HG03060 (cell line): ENCODE data around the gene STXBP3.

ENCODE experiments used
- ATAC-seq: cut with Tn5 transposase; IDR thresholded peaks from one replicate; pipeline ENCODE4 v1.9.1; 2021; ENCODE audit warnings: low read depth, moderate number of reproducible peaks; ENCODE audit not compliant: unreplicated experiment

The STXBP3 gene

GRCh38 chr1:108792420-108792819 lies 45.9 kb downstream of the STXBP3 start:
- ATAC-seq, result no peak

DNA sequence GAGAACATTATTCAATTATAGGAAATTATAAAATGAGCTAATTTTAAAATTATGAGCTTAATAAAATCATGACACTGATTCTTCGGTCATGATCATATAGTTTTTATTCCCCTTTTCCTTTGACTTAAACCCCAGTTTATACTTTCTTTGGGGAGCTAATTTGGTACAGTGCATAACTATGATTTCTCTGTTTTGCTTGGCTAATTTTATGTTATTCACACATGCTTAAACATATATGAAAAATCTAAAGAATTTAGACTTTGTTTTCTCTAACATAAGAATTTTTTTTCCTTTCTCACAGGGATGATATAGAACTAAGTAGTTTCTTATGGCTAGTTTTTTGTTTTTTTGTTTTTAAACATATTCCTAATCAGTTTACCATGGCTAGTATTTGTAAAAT lies 52.5 kb downstream of the STXBP3 start:
- no peak for ATAC-seq

DNA sequence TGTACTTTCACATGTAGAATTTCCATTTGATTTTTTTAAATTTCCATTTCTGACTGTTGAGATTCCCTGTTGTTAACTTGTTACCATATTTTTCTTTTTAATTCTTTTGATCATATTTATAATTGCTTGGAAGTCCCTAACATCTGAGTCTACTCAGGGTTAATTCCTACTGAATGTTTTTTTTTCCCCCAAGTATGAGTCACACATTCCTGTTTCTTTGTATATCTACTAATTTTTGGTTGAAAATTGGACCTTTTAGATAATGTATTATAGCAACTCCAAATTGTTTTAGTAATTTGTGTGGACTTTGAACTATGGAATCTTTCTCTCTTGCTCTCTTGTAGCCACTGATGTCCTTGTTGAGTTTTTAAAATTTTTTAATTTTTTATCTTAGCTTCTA lies 54.6 kb downstream of the STXBP3 start:
- no peak for ATAC-seq

DNA sequence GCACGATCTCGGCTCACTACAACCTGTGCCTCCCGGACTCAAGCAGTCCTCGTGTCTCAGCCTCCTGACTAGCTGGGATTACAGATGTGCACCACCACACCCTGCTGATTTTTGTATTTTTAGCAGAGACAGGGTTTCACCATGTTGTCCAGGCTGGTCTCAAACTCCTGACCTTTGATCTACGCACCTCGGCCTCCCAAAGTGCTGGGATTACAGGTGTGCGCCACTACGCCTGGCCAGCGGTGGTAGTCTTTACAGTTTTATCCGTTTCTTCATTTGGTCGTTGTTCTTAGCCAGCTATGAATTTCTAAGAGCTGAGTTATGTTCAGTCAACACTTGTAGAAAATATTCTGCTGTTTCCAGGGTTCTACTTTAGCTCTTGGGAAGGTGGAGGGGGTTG lies 57.1 kb downstream of the STXBP3 start:
- no peak for ATAC-seq

GRCh38 chr1:108808438-108808837 lies 62.0 kb downstream of the STXBP3 start:
- no peak for ATAC-seq

DNA sequence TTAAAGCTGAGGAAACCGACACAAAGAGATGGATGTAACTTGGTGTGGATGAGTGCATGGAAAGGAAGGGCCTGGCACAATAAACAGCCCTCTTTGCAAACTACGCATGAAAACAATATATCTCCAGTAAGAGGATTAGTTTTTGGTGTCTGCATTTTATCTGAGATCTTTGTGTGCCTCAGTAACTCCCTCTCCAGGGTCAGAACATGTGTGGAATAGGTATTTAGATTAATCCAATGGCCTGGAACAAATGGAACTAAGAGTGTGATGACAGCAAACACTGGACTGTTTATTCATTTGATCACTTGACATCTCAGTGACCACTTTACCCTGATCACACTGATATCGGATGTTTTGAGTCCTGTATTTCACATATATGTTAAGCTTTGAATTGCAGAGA lies 65.1 kb downstream of the STXBP3 start:
- no peak for ATAC-seq

- no peak for ATAC-seq
These were observed 66.9 kb downstream of the STXBP3 start for GRCh38 chr1:108813326-108813725.

DNA sequence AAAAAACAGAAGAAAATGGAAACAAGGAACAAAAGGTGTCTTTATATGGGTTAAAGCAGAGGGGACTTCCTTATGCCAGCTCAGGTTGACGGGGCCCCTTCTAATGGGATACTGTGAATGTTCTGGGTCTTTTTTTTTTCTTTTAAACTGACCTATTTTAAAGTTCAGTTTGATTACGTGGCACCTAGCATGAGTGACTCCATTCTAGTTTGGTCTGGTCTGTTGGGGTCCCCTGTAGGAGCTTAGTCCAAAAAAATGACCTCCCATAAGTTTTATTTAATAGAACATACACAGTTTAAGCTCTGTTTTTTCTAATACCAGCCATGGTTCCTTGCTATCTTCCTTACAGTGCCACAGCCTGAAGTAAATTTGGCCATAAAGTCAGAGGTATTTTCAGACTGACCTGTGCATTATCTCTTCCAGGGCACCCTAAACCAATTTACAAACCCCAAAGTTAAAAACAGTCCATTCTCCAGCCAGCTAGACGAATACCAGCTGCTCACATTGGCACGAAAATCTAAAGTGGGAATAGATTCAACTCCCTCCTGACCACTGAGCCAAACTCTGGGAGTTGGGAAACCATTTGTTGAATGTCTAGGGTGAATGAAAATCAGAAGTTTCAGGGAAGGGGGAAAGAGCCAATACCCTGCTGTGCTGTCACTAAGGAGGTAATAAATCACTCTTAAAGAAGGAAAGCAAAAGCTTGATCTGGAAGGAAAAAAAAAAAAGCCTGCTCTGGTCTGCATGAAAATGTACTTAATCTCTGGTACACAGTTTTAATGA lies 68.1 kb downstream of the STXBP3 start:
- no peak for ATAC-seq

DNA sequence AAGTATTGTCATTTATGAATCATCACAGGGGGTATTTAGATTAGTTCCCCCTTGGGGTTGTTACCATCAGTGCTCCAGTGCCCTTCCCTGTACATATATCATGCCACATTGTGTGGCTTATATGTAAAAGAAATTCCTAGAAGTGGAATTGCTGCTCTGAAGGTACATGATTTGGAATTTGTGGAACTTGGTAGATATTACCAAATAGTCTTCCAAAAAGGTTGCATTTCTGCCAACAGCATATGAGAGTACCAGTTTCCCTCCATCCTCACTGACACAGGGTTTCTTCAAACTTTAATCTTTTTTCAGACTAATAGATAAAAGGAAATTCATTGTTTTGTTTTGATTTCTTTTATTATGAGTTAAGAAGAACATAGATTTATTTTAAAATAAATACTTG lies 69.1 kb downstream of the STXBP3 start:
- no peak for ATAC-seq

DNA sequence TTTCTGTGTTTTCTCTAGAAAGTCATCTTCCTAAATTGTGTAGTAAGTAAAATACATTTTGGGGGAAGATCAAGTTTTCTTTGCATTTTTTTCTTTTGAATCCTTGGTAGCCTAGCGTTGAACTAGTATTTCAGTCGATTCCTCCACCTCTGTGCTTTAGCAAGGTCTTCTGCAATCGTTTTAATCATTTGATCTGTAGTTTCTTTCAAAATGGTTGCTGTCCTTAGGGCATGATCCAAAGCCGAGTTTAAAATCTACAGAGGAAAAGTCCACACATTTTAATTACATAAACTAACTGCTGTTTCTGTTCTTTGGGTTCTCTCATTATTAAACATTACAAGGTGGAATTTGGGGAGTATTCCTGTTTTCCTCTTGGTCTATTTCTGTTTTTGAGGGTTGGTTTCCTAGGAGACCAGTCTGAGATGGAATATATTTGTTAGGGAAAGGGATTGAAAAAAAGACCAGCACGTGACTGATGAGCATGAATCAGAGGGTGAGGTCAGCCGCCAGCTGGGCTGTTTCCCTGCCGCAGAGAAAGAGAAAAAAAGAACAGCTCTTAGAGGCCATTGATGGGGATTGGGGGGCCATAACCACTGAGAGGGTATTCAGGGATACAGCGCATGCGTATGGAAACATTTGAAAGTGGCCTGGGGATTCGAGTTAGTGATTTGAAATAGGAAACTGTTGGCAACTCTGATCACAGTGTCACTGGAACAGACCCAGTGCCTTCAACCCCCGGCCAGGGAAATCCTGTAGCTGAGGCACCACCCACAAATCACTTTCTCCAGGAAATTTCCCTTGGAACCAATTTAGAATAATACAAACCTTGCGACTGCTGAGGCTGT lies 69.8 kb downstream of the STXBP3 start:
- no peak for ATAC-seq

GRCh38 chr1:108817016-108817415 lies 70.5 kb downstream of the STXBP3 start:
- ATAC-seq, result no peak

DNA sequence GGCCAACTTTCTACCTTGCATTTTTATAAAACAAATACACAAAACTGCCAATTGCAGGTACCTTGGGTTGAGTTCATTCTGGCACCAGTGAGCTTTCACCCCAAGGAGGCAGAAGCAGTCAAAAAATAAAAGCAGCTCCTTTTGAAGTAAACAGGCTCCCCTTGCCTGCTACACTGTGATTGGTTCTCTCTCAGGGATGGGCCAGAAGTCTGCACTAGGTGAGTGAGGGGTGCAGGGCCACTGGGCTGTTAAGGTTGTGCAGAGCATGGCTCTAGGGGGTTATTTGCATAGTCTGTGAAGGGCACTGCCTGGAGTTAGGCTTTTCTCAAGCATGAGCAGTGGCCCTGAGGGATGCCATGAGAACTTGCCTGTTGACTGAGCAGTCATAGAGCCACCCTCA lies 71.3 kb downstream of the STXBP3 start:
- ATAC-seq, result no peak

- no peak for ATAC-seq
These were observed 73.4 kb downstream of the STXBP3 start for GRCh38 chr1:108819878-108820277.

DNA sequence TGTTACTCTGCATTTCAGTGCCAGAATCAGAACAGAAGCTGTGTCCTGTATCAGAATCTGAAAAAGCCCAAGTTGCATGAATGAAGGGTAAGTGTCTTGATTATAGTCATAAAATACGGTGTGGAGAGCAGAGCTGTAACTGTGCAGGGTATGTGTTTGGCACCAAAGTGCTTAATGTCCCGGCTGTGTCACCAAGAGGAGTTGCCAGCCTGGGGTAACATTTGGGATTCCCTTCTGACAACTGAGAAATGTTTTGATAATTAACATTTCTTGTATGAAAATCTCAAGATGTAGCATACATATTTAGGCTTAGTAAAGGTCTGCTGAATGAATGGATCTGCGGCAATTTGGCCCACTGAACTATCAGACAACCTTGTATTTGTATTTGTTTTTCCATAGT lies 77.2 kb downstream of the STXBP3 start:
- no peak for ATAC-seq

DNA sequence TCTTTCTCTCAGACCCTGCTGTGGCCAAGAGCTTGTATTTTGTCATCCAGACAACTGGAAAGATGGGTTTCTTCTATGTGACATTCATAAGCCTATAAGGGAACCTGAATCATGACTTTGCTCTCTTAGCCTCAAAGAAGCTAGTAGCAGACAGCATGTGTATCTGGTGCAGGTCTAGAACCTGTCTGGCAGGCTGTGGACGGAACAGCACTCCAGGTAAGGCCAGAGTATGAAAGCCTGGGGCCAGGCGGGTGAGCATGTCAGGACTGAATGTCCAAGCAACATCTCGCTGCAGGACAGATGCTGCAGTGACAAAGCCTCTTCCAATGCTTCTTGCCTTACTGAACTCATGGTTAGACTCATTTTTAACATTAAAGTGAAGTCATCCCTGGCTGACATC lies 77.6 kb downstream of the STXBP3 start:
- ATAC-seq, result no peak

GRCh38 chr1:108826081-108826635 lies 79.7 kb downstream of the STXBP3 start:
- ATAC-seq, result no peak

- no peak for ATAC-seq
These were observed 81.8 kb downstream of the STXBP3 start for GRCh38 chr1:108828074-108828961.

GRCh38 chr1:108829498-108829916 lies 83.0 kb downstream of the STXBP3 start:
- ATAC-seq, result no peak

GRCh38 chr1:108830119-108831008 lies 83.9 kb downstream of the STXBP3 start:
- ATAC-seq, result no peak

- ATAC-seq, result no peak
These were observed 84.8 kb downstream of the STXBP3 start for GRCh38 chr1:108831225-108831624.
